SK-N-MC (cell line): ENCODE data around the gene TAS2R19.

Experiments used
- EZH2 ChIP-seq: fragments of 200-600 bp; sonication (generic); IDR thresholded peaks from one replicate; pipeline ENCODE4 v1.6.1; 2017; ENCODE audit warnings: antibody characterized with exemption
- FOXP2 ChIP-seq: optimal IDR thresholded peaks from 2 replicates; pipeline ENCODE3; 2011; ENCODE audit warnings: mild to moderate bottlenecking, moderate library complexity; ENCODE audit not compliant: insufficient read depth; ENCODE audit errors: extremely low read length, control extremely low read depth
- POLR2AphosphoS5 ChIP-seq: IDR thresholded peaks from 2 replicates; pipeline ENCODE4 v1.6.1; 2012; ENCODE audit warnings: mild to moderate bottlenecking, low read depth, low read length, borderline replicate concordance

- TF ChIP-seq POLR2AphosphoS5 (no peak), EZH2 (no peak), FOXP2 (no peak)
Measured at GRCh38 chr12:10998204-10998603, 24.2 kb downstream of the TAS2R19 start, which contains the start of gene TAS2R20.
